Liver (tissue), 9 donors: ENCODE data around the gene PAK1IP1. TPM values are rescaled to one million over a fixed set of nuclear protein-coding genes. Genes with fewer than 3 reads are reported as not detected.
"Not testable (repeated sequence)": the region's sequence is repeated elsewhere in the genome, so short reads cannot be mapped to it uniquely, and the experiment has no call there.

Experiments used
- DNase-seq: peaks from one replicate; pipeline ENCODE4 v3.0.0-alpha.2; 2017; ENCODE audit warnings: low spot score
- H3K27ac ChIP-seq, 2 donors: one replicate each; pipeline ENCODE4 v1.7.0; 2013; ENCODE audit warnings: inconsistent platforms in 2 of 2, low read length in 2 of 2, control low read depth in 1 of 2, low read depth in 1 of 2, mild to moderate bottlenecking in 1 of 2
- H3K27me3 ChIP-seq, 4 donors: one replicate each; pipeline versions ENCODE4 v1.6.1 to v1.7.0; 2013; ENCODE audit warnings: low read length in 3 of 4, inconsistent platforms in 1 of 4, mild to moderate bottlenecking in 1 of 4, moderate library complexity in 1 of 4; ENCODE audit not compliant: control insufficient read depth in 4 of 4, insufficient read depth in 4 of 4
- H3K36me3 ChIP-seq, 4 donors: one replicate each; pipeline versions ENCODE4 v1.6.1 to v1.7.0; 2013; ENCODE audit warnings: low read length in 3 of 4, mild to moderate bottlenecking in 3 of 4, low read depth in 1 of 4, moderate library complexity in 1 of 4; ENCODE audit not compliant: control insufficient read depth in 4 of 4, insufficient read depth in 3 of 4
- H3K4me1 ChIP-seq, 4 donors: one replicate each; pipeline versions ENCODE4 v1.6.1 to v1.7.0; 2013; ENCODE audit warnings: low read length in 3 of 4, mild to moderate bottlenecking in 3 of 4, moderate library complexity in 1 of 4; ENCODE audit not compliant: control insufficient read depth in 4 of 4, insufficient read depth in 4 of 4
- H3K4me3 ChIP-seq, 3 donors: one replicate each; pipeline versions ENCODE4 v1.6.1 to v1.7.0; 2013; ENCODE audit warnings: low read length in 3 of 3, control low read depth in 1 of 3, low read depth in 1 of 3, mild to moderate bottlenecking in 1 of 3
- H3K9ac ChIP-seq, 2 donors: one replicate each; pipeline ENCODE4 v1.7.0; 2013; ENCODE audit warnings: low read length in 2 of 2, mild to moderate bottlenecking in 2 of 2, moderate library complexity in 2 of 2, control low read depth in 1 of 2, low read depth in 1 of 2
- H3K9me3 ChIP-seq, 4 donors: one replicate each; pipeline versions ENCODE4 v1.6.1 to v1.7.0; 2013; ENCODE audit warnings: low read length in 3 of 4; ENCODE audit not compliant: control insufficient read depth in 4 of 4
- EGR1 ChIP-seq, 2 donors: IDR thresholded peaks; 2 replicates each; pipeline ENCODE4 v1.6.1; 2016 to 2018; ENCODE audit warnings: antibody characterized with exemption in 2 of 2, low read depth in 2 of 2
- FOXA1 ChIP-seq: IDR thresholded peaks from 2 replicates; pipeline ENCODE4 v1.6.1; 2016; ENCODE audit warnings: antibody characterized with exemption
- FOXA2 ChIP-seq: IDR thresholded peaks from 2 replicates; pipeline ENCODE4 v1.6.1; 2016; ENCODE audit warnings: antibody characterized with exemption
- HNF4A ChIP-seq, 2 donors: conservative IDR thresholded peaks; 2 replicates each; pipeline ENCODE4 v1.6.1; 2016; ENCODE audit warnings: antibody characterized with exemption in 2 of 2, mild to moderate bottlenecking in 2 of 2
- HNF4G ChIP-seq: IDR thresholded peaks from 2 replicates; pipeline ENCODE4 v1.6.1; 2016; ENCODE audit warnings: antibody characterized with exemption
- MAX ChIP-seq: IDR thresholded peaks from 2 replicates; pipeline ENCODE4 v1.6.1; 2016; ENCODE audit warnings: antibody characterized with exemption
- NR2F2 ChIP-seq: IDR thresholded peaks from 2 replicates; pipeline ENCODE4 v1.6.1; 2016; ENCODE audit warnings: antibody characterized with exemption
- RAD21 ChIP-seq, 2 donors: IDR thresholded peaks; 2 replicates each; pipeline ENCODE4 v1.6.1; 2016; ENCODE audit warnings: antibody characterized with exemption in 2 of 2, mild to moderate bottlenecking in 2 of 2
- RXRA ChIP-seq, 2 donors: IDR thresholded peaks; 2 replicates each; pipeline ENCODE4 v1.6.1; 2017 to 2018; ENCODE audit warnings: antibody characterized with exemption in 2 of 2, mild to moderate bottlenecking in 1 of 2
- SP1 ChIP-seq: IDR thresholded peaks from 2 replicates; pipeline ENCODE4 v1.6.1; 2018; ENCODE audit warnings: antibody characterized with exemption, mild to moderate bottlenecking
- TAF1 ChIP-seq: conservative IDR thresholded peaks from 2 replicates; pipeline ENCODE4 v1.6.1; 2016; ENCODE audit warnings: antibody characterized with exemption, mild to moderate bottlenecking
- YY1 ChIP-seq: IDR thresholded peaks from 2 replicates; pipeline ENCODE4 v1.6.1; 2016; ENCODE audit warnings: antibody characterized with exemption, mild to moderate bottlenecking
- WGBS: extraction: QIAGEN DNeasy Blood & Tissue Kit; methylation state at CpG from one replicate; pipeline ENCODE4 v1.1.7; 2013; 5-methylcytosine and 5-hydroxymethylcytosine counted together
- polyA plus RNA-seq, 2 donors: library from polyadenylated mRNA; stranded (reverse) in 1 of 2; unstranded in 1 of 2; fragments of 200-250 nt in 1 of 2; fragments of >200 nt in 1 of 2; fragmentation: Nextera tagmentation in 1 of 2; extraction: Ambion mirVana in 1 of 2; gene quantifications; one replicate each; pipeline versions ENCODE4 v1.2.1 to v1.2.3, GENCODE V29; 2013 to 2015
- total RNA-seq, 2 donors: library from RNA; depleted of rRNA; stranded (reverse); fragments of >200 nt; gene quantifications; one replicate each; pipeline ENCODE4 v1.2.3, GENCODE V29; 2014
- TF ChIP-seq, protein P1 (sequence below): IDR thresholded peaks from 2 replicates; pipeline ENCODE4 v1.6.1; 2016; ENCODE audit warnings: antibody characterized with exemption, mild to moderate bottlenecking
- TF ChIP-seq, protein P2 (sequence below): fragments of 150-350 bp; IDR thresholded peaks from 2 replicates; pipeline ENCODE4 v1.5.1; 2017; ENCODE audit warnings: improper control_type of control experiment, low read depth, low read length; ENCODE audit not compliant: missing input control
- TF ChIP-seq, protein P3 (sequence below): IDR thresholded peaks from 2 replicates; pipeline ENCODE4 v1.6.1; 2016; ENCODE audit warnings: antibody characterized with exemption
- donor health status: healthy.
- donor health status: healthy.
- donor health status: healthy.
- donor health status: healthy.
- donor health status: healthy.

Gene PAK1IP1
- total and polyA plus RNA-seq, 4 donors: 6.0 to 10.8 (median 7.7) TPM

DNA sequence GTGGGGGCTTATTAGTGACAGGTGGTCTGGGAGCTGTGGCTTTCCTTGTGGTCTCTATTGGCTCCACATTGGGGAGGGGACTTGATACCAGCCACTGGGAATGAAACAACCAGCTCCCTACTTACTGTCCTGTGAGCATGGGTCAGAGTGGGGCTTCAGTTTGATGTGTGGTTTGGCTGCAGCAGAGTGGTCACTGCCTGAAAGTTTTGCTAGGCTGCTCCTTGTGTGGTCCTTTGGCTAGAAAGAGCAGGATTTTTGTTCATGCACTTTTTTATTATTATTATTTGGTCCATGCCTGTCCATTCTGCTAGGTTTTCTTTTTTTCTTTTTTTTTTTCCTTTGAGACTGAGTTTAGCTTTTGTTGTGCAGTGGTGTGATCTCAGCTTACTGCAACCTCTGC is 45.3 kb downstream of the PAK1IP1 start:
- Histone ChIP-seq H3K4me1 (no peaks in the 10 kb centered on the region), H3K9me3 (no peaks in the 10 kb centered on the region), H3K4me3 (no peak overlapping the region), H3K36me3 (no peaks in the 10 kb centered on the region), H3K9ac (no peak overlapping the region), H3K27me3 (no peaks in the 10 kb centered on the region), H3K27ac (no peak overlapping the region)
- DNase-seq: no peak
- TF ChIP-seq EGR1 (IDR thresholded peaks at IDR 0.05; ENCODE audit: low read depth in 2 of 2): no peak
- TF ChIP-seq SP1: no peak
- TF ChIP-seq, protein P1, sequence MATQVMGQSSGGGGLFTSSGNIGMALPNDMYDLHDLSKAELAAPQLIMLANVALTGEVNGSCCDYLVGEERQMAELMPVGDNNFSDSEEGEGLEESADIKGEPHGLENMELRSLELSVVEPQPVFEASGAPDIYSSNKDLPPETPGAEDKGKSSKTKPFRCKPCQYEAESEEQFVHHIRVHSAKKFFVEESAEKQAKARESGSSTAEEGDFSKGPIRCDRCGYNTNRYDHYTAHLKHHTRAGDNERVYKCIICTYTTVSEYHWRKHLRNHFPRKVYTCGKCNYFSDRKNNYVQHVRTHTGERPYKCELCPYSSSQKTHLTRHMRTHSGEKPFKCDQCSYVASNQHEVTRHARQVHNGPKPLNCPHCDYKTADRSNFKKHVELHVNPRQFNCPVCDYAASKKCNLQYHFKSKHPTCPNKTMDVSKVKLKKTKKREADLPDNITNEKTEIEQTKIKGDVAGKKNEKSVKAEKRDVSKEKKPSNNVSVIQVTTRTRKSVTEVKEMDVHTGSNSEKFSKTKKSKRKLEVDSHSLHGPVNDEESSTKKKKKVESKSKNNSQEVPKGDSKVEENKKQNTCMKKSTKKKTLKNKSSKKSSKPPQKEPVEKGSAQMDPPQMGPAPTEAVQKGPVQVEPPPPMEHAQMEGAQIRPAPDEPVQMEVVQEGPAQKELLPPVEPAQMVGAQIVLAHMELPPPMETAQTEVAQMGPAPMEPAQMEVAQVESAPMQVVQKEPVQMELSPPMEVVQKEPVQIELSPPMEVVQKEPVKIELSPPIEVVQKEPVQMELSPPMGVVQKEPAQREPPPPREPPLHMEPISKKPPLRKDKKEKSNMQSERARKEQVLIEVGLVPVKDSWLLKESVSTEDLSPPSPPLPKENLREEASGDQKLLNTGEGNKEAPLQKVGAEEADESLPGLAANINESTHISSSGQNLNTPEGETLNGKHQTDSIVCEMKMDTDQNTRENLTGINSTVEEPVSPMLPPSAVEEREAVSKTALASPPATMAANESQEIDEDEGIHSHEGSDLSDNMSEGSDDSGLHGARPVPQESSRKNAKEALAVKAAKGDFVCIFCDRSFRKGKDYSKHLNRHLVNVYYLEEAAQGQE: no peak
- TF ChIP-seq RXRA (IDR thresholded peaks at IDR 0.05): no peak
- TF ChIP-seq FOXA1: no peak
- TF ChIP-seq MAX: no peak
- TF ChIP-seq HNF4G: no peak
- TF ChIP-seq NR2F2: no peak
- no peak for TF ChIP-seq HNF4A (conservative IDR thresholded peaks at IDR 0.05)
- TF ChIP-seq FOXA2: no peak
- TF ChIP-seq, protein P2, sequence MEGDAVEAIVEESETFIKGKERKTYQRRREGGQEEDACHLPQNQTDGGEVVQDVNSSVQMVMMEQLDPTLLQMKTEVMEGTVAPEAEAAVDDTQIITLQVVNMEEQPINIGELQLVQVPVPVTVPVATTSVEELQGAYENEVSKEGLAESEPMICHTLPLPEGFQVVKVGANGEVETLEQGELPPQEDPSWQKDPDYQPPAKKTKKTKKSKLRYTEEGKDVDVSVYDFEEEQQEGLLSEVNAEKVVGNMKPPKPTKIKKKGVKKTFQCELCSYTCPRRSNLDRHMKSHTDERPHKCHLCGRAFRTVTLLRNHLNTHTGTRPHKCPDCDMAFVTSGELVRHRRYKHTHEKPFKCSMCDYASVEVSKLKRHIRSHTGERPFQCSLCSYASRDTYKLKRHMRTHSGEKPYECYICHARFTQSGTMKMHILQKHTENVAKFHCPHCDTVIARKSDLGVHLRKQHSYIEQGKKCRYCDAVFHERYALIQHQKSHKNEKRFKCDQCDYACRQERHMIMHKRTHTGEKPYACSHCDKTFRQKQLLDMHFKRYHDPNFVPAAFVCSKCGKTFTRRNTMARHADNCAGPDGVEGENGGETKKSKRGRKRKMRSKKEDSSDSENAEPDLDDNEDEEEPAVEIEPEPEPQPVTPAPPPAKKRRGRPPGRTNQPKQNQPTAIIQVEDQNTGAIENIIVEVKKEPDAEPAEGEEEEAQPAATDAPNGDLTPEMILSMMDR: no peak

GRCh38 chr6:10741643-10742042 is 46.9 kb downstream of the PAK1IP1 start:
- H3K27ac ChIP-seq, H3K9me3 ChIP-seq, DNase-seq, H3K4me3 ChIP-seq, H3K4me1 ChIP-seq, H3K9ac ChIP-seq, H3K27me3 ChIP-seq, H3K36me3 ChIP-seq: not testable (repeated sequence)
- 95% methylated on average over 4 of the region's 4 CpGs for WGBS

GRCh38 chr6:10742251-10742650 is 47.5 kb downstream of the PAK1IP1 start:
- 95% methylated on average over 12 of the region's 12 CpGs for WGBS
- no peaks in the 10 kb centered on the region for H3K36me3 ChIP-seq

More at GRCh38 chr6:10742251-10742650, 47.5 kb downstream of the PAK1IP1 start:
- Histone ChIP-seq H3K27me3 (no peaks in the 10 kb centered on the region), H3K9me3 (no peaks in the 10 kb centered on the region), H3K27ac (no peak overlapping the region), H3K9ac (no peak overlapping the region), H3K4me1 (no peaks in the 10 kb centered on the region), H3K4me3 (no peak overlapping the region)
- DNase-seq: no peak
- TF ChIP-seq YY1: no peak
- no peak for TF ChIP-seq RXRA (IDR thresholded peaks at IDR 0.05)
- no peak for TF ChIP-seq NR2F2
- TF ChIP-seq, protein P2: no peak
- TF ChIP-seq, protein P3, sequence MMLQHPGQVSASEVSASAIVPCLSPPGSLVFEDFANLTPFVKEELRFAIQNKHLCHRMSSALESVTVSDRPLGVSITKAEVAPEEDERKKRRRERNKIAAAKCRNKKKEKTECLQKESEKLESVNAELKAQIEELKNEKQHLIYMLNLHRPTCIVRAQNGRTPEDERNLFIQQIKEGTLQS: no peak
- no peak for TF ChIP-seq TAF1
- TF ChIP-seq MAX: no peak
- no peak for TF ChIP-seq RAD21 (IDR thresholded peaks at IDR 0.05)
- TF ChIP-seq EGR1 (IDR thresholded peaks at IDR 0.05; ENCODE audit: low read depth in 2 of 2): no peak
